Calu3 (cell line): ENCODE data around the gene MIOX. TPM values are rescaled to one million over a fixed set of nuclear protein-coding genes. Genes with fewer than 3 reads are reported as not detected.

ENCODE experiments used
- BruUV-seq: library from RNA; stranded (reverse); fragments of 400-500 nt; replicated peaks from 2 replicates; lab custom pipeline; 2021; lab: Mats Ljungman, UMichigan
- CTCF ChIA-PET: fragments of 300-600 bp; sonication (Branson Sonifier 250); formaldehyde crosslinking; loops from one replicate; lab custom pipeline; 2022; ENCODE audit warnings: antibody characterized with exemption; lab: Charles Lee
- DNase-seq: peaks from one replicate; pipeline ENCODE4 v3.0.0; 2022
- H3K27ac Mint-ChIP-seq: one replicate; pipeline ENCODE4 v1.8.0; 2022; ENCODE audit warnings: mixed read lengths; ENCODE audit not compliant: unreplicated experiment
- H3K27me3 Mint-ChIP-seq: one replicate; pipeline ENCODE4 v1.8.0; 2022; ENCODE audit warnings: mixed read lengths; ENCODE audit not compliant: unreplicated experiment
- H3K36me3 Mint-ChIP-seq: one replicate; pipeline ENCODE4 v1.8.0; 2022; ENCODE audit warnings: mild to moderate bottlenecking, moderate library complexity, mixed read lengths; ENCODE audit not compliant: insufficient read depth, unreplicated experiment
- H3K4me1 Mint-ChIP-seq: one replicate; pipeline ENCODE4 v1.8.0; 2022; ENCODE audit warnings: mild to moderate bottlenecking, low read depth, mixed read lengths; ENCODE audit not compliant: unreplicated experiment
- H3K4me3 Mint-ChIP-seq: one replicate; pipeline ENCODE4 v1.8.0; 2022; ENCODE audit warnings: mild to moderate bottlenecking, low read depth, moderate library complexity, mixed read lengths; ENCODE audit not compliant: unreplicated experiment
- H3K9me3 Mint-ChIP-seq: one replicate; pipeline ENCODE4 v1.8.0; 2022; ENCODE audit warnings: low read depth, mixed read lengths; ENCODE audit not compliant: unreplicated experiment
- CTCF ChIP-seq: fragments of 200-600 bp; IDR thresholded peaks from one replicate; pipeline ENCODE4 v1.8.0; 2022; ENCODE audit warnings: antibody characterized with exemption; ENCODE audit not compliant: unreplicated experiment
- intact Hi-C: fragments of 100-400 bp; cut with micrococcal nuclease; formaldehyde crosslinking; loops from one replicate; pipeline ENCODE4 v1.10.0; 2022; ENCODE audit not compliant: unreplicated experiment
- total RNA-seq: library from RNA; stranded (reverse); gene quantifications from 2 replicates; pipeline ENCODE4 v1.2.3, GENCODE V29; 2022

MIOX gene
- total RNA-seq, 1 experiment from 2014 or later = 0.45 TPM

GRCh38 chr22:50445880-50446707 is 40.6 kb upstream of the MIOX start:
- Mint-ChIP-seq H3K4me3 (no peak overlapping the region), H3K36me3 (peaks cover 85% of the 10 kb centered on the region), H3K27me3 (no peaks in the 10 kb centered on the region), H3K27ac (no peak overlapping the region), H3K4me1 (peaks cover 11% of the 10 kb centered on the region), H3K9me3 (no peaks in the 10 kb centered on the region)
- no TSS peak for BruUV-seq
- no peak for DNase-seq
- intact Hi-C loops = loop anchor here (10.0 kb wide), 1 partner anchor 49 kb away; no protein-coding TSS in a partner anchor
- CTCF ChIA-PET = no interaction called here
- TF ChIP-seq CTCF = no peak

DNA sequence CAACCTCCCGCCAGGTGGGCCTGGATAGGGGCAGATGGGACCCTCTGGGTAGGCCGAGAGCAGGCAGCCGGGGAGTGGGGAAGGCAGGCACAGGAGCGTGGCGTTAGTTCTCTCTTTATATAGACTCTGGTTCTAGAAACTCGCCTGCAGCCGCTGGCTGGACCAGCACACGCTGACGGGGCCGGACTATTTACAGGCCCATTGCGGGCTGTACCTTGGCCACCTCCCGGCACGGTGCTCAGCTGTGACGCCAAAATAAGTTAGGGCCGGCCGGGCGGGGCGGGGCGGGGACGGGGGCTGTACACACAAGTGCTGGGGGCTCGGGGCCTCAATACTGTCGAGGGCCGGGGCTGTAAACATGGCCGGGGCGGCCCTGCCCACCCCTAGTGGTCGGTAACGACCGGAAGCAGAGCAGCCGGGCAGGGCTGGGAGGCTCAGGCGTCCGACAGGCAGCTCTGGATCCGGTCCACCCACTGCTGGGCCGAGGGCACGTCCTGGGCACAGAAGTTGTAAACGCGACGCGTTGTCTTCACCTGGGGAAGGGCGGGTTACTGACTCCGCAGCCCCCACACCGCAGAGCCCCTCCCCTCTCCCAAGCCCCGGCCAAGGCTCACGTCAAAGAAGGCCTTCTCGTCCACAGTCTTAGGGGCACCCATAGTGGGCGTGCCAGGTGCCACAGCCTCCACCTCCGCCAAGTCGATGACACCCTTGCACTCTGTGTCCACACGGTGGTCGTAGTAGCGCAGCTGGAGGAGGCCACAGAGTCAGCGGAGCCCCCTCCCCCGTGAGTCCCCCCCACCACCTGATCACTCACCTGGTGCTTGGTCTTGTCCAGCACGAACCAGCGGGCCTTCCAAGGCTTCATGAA is 39.7 kb upstream of the MIOX start:
- no peaks in the 10 kb centered on the region for H3K27me3 Mint-ChIP-seq
- TF ChIP-seq CTCF = no peak
- H3K27ac Mint-ChIP-seq = no peak overlapping the region
- intact Hi-C loops = loop anchor here (10.0 kb wide), 1 partner anchor 48 kb away; no protein-coding TSS in a partner anchor
- peaks cover 11% of the 10 kb centered on the region for H3K4me1 Mint-ChIP-seq
- TSS peak; percentile 37 for BruUV-seq
- no peaks in the 10 kb centered on the region for H3K9me3 Mint-ChIP-seq
- CTCF ChIA-PET = no interaction called here
- no peak for DNase-seq
- peaks cover 85% of the 10 kb centered on the region for H3K36me3 Mint-ChIP-seq
- no peak overlapping the region for H3K4me3 Mint-ChIP-seq

DNA sequence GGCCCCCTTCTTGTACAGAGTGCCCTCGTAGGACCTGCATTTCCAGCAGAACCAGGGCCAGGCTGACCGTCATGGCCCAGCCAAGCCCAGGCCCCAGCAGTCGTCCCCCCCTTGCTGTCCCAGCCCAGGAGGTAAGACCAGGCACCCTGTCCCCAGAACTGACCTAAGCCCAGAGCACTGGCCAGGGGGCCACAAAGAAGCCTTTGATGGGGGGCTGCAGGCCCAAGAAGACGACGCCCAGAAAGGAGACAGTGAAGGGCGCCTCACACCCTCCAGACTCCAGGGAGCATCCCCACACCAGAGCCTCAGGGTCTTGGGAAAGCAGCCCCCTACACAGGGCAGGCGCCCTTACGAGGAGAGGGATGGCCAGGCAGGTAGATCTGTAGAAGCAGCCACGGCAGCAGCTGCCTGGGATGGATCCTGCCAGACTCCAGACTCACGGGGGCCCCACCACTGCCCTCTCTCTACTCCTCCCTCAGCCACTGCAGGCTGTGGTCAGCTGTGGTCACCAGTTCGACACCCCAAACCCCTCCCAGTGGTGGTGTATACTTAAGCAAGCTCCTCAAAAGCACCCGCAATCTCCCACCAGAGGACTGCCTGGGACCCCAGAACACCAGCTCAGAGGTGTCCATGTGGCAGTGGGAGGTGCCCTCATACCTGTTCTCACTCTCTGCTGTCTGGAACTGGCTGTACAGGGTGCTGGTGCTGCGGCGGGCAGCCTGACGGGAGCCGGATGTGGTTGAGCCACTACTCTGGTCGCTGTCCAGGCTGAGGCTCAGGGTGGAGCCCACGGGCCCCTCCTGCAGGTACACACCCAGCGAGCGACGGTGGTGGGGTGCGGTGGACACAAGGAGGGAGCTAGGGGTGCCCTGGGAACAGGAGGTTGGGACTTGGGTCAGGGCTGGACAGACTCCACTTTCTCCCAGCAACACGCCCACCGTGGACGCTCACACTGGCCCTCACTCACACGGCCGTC is 38.8 kb upstream of the MIOX start:
- TF ChIP-seq CTCF = no peak
- BruUV-seq = no TSS peak
- H3K4me3 Mint-ChIP-seq = no peak overlapping the region
- H3K4me1 Mint-ChIP-seq = peaks cover 11% of the 10 kb centered on the region
- no peaks in the 10 kb centered on the region for H3K9me3 Mint-ChIP-seq
- DNase-seq = no peak
- no peaks in the 10 kb centered on the region for H3K27me3 Mint-ChIP-seq
- peaks cover 85% of the 10 kb centered on the region for H3K36me3 Mint-ChIP-seq
- H3K27ac Mint-ChIP-seq = no peak overlapping the region
- intact Hi-C loops = loop anchor here (10.0 kb wide), 1 partner anchor 47 kb away; no protein-coding TSS in a partner anchor
- CTCF ChIA-PET = no interaction called here
